Brain pericyte (primary cell): ENCODE measurements around the gene DYSF.
"Not testable (repeated sequence)": the region's sequence is repeated elsewhere in the genome, so short reads cannot be mapped to it uniquely, and the experiment has no call there.

Source experiments
- DNase-seq: peaks from one replicate; pipeline ENCODE4 v3.0.0-alpha.2; 2012; ENCODE audit warnings: low read depth, low spot score

Gene DYSF

DNA sequence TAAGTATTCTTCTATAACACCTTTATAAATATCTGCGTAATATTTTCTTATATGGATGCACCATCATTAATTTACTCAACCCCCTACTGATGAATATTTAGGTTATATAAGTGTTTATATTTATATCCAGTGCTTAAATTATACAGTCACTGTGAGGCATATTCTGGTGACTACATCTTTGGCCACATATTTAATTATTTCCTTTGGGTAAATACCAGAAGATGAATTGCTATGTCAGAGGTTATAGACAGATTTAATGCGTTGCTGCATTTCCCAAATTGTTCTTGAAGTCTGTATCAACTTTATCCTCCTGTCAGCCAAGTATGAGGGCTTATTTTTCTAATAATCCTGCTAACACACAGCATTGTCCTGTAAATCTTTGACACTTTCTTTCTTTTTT lies 18.7 kb downstream of the DYSF start:
- no peak for DNase-seq

DNA sequence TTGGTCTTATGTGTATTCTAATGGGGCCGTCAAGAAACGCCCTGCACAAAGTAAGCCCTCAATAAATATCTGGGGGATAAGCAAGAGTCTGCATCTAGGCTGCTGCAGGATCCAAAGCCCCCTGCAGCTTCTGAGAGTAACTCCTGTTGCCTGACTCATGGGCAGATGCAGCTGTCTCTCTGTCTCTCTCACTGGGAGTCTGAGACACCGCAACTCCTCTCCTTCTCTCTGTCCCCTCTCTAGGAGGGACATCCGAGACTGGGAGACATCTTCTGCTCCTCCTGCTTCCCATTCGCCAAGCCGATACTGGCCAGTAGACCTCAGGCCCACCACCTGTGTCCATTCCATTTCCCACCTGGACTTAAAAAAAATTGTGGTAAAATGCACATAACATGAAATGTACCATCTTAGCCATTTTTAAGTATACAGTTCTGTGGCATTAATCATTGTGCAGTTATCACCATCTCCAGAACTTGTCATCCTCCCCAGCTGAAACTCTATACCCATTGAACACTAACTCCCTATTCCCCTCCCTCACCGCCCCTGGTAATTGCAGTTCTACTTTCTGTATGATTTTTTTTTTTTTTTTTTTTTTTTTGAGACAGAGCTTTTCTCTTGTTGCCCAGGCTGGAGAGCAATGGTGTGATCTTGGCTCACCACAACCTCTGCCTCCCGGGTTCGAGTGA lies 20.1 kb downstream of the DYSF start:
- DNase-seq: no peak

DNA sequence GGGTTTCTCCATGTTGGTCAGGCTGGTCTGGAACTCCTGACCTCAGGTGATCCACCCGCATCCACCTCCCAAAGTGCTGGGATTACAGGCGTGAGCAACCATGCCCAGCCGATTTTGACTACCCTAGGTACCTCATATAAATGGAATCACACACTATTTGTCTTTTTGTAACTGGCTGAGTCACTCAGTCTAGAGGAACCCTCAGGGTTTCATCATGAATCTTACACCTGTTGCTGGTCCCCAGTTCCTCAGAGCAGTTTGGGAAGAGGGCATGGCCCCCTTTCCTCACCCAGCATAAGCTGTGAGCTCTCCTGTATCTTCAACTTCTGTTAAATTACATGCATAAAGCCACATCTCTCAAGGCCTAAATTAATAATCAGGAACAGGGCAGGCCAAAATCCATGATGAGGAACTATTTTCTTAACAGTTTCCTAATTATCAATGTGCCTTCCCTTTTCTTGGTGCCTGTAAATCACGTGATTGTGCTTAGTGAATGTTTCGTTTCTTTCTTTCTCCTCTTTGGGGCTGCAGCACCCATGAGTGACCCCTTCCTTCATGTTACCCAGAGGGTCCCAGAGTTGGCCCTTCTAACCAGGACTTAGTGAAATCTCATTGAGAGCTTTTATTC lies 20.9 kb downstream of the DYSF start:
- DNase-seq: no peak

DNA sequence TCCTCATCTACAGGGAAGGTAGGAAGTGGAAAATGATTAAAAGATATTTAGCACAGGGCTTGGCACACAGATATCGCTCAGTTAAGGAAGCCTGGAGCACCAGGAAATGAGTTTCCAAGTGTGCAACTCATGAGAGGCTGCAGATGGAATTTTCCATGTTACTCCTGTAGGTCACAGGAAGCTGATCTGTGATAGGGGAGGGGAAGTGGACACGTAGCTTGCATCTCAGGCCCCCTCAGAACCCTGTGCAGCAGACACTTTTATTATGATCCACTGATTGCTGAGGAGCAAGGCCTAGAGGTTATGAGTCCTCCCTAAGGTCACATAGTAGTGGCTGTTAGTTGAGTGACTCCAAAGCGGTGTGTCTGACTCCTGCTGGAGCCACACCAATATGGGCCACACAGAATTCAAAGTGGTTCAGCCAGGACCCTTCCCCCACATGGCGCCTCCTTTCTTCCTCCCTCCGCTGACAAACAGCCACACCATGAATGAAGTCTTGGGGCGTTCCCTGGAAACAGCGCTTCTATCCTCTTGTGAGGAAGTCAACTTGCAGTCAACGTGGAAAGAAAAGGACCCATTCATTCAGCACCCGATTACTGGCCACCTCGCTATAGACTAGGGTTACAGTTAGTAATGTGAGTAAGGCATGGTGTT lies 21.5 kb downstream of the DYSF start:
- DNase-seq: no peak

DNA sequence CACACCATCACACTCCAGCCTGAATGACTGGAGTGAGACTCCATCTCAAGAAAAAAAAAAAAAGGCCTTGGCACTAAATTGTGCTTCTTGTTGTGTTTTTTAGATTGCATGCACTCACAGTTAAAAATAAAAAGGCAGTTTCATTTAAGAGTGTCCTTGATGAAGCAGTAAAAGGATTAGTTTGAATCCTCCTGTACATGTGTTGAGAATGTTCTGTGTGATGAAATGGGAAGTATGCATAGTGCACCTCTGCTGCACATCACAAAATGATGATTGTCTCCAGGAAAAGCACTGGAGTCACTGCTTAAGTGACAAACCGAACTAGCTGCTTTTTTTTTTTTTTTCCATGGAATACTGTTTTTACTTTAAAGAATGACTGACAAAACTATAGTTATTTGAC lies 23.1 kb downstream of the DYSF start:
- no peak for DNase-seq

DNA sequence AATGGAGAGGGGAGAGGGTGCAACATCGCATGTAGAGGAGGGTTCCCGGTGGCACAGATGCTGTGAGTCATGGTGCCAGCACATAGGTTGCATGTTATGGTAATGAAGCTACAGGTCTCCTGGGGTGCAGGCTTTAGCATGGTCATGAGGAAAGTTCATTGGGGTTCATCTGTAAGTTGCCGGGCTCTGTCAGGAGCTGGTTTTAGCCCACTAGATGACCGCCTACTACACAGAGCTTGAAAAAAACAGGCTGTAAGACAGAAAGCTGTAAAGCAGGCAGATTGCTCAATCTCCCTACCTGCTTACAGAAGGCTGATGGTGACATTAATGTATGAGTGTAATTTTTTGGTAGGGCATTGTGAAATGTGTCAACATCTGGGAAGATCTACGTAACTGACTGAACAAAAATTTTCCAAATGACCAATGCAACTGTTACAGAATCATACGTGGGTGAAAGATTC lies 23.9 kb downstream of the DYSF start:
- no peak for DNase-seq

DNA sequence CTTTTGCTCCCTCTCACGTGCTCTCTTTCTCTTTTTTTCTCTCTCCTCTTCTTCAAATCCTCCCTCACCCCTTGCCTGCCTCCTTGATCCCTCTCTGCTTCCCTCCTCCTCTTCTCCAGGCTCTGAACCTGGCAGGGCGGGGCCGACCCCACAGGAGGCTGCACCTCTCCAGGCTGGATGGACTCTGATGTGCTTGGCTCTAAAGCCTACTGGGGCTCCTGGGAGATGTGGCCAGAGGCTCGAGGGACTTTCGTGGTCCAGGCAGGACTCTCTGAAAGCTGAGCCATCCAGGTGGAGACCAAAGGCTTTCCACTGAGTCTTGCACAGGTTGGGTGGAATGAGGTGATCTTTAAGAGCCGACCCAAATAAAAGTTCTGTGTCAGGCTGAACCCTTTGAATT lies 25.4 kb downstream of the DYSF start:
- DNase-seq: no peak

DNA sequence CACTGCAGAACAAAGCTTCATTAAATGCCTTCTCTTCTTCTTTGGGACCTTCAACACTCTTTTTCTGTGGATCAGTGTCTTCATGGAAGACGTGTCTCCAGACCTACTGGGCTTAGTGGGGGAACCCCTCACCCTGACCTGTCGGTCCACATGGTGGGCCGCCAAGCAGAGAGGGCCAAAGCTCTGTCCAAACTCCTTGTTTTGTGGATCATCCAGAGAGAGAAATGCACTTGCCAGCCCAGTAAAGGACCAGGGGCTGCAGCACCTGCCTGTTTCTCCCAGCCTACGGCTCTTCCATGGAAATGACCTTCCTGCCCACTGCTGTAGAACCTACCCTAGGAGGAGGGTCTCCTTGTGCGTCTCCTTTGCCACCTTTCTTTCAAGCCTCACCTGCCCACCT lies 25.9 kb downstream of the DYSF start:
- DNase-seq: no peak

DNA sequence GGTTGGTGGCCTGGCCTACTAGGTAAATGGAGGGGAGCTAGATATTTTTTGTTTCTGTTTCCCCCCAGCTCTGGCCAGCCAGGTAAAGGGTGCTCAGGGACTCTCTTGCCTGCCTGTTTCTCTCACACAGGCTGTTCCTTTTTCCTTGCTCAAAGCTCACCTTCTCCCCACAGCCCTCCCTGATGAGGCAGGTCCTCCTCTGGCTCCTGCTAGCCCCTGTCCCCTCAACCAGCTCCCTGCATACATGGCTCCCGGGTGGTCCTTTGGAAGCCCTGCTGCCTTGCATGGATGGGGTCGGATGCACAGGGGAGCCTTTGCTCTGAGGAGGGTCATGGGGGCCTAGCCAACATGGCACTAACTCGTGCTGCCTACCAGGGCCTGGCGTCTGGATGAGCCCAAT lies 27.8 kb downstream of the DYSF start:
- DNase-seq: no peak

DNA sequence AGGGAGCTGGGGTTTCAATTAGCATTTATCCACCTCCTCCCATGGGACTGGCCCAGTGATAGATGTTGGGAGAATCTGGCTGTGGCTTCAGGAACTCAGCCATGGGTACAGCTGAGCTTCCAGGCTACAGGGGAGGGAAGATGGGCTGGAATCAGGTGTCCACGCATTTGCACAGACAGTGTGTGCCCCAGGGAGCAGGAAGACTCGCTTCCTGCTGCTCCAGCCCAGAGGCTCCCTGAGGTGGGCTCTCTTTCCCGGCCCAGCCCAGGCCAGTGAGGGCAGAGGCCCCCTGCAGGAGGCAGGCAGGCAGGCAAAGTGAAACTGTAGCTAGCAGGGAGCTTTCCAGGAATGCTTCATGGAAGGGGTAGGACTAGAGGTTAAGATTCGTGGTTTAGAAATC lies 28.7 kb downstream of the DYSF start:
- no peak for DNase-seq

DNA sequence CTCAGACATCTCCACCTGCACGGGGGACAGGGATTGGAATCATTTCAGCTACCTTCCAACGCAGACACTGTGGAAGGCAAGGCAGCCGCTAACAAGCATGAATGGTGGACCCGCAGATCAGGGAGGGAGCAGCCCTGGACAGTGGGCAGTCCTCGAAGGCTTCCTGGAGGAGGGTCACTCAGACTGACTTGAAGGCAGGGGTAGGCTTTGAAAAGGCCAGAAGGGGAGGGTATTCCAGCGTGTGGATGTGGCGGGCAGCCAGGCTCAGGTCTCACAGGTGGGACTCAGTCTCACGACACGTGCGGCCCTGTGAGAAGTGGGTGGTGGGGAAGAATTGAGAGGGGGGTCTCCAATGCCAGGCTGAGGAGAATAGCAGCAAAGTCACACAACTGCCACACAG lies 29.9 kb downstream of the DYSF start:
- DNase-seq: no peak

DNA sequence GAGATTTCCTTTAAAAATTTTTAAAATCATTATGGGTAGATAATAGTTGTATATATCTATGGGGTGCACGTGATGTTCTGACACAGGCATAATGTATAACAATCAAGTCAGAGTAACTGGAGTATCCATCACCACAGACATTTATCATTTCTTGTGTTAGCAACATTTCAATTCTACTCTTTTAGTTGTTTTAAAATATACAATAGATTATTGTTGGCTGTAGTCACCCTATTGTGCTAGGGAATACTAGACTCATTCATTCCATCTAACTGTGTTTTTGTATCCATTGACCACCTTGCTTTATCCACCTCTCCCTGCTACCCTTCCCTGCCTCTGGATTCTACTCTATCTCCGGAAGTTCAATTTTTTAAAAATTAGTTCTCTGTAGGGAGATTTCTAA lies 31.0 kb downstream of the DYSF start:
- DNase-seq: no peak

DNA sequence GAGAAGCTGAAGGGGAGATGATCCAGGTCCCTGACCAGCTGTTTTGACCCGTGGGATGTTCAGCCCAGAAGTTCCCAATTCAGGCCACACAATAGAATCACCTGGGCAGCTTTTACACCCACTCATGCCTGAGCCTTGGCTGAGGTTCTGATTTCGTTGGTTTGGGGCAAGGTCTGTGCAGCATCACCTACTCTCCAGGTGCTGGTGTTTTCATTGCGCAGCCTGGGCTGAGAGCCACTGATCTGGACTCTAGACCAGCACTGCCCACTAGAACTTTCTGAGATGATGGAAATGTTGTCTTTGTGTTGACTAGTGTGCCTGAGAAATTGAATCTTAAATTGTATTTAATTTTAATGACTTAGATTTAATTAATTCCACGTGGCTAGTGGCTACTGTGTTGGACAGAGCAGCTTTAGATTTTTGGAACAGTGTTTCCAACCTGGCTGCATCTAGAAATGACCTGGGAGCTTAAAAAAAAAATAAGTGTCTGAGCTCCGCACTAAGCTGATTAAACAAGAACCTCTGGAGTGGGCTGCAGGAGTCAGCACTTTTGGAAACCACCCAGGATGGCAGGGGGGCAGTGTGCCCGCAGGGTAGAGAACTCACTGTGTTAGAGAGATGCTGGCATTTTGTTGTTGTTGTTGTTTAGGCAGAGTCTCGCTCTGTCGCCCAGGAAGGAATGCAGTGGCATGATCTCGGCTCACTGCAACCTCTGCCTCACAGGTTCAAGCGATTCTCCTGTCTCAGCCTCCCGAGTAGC lies 33.7 kb downstream of the DYSF start:
- DNase-seq: no peak

DNA sequence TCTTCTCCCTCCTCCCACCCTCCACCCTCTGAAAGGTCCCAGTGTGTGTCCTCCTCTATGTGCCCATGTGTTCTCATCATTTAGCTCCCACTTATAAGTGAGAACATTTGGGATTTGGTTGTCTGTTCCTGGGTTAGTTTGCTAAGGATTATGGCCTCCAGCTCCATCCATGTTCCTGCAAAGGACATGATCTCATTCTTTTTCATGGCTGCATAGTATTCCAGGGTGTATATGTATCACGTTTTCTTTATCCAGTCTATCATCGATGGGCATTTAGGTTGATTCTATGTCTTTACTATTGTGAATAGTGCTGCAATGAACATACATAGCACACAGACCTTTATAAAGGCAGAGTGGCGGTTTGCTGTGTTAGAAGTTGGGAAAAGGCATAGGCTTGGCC lies 38.2 kb downstream of the DYSF start:
- DNase-seq: not testable (repeated sequence)

DNA sequence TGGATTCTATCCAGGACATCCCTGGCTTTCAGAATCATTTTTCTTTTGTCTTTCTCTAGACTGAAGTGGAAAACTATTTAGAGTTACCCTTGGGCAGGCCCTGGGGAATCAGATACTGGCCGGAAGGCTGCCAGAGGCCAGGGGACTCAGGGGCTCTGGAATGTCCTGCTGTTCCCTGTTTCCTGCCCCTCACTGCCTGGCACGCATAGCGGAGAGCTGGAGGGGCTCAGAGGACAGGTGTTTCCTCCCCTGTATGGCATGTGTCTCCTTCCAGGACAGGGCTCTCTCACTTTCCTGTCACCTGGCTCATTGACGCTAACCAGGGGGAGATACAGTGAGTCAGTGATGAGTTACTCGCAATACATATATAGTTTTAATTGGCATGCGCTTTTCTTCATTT lies 38.8 kb downstream of the DYSF start:
- no peak for DNase-seq

DNA sequence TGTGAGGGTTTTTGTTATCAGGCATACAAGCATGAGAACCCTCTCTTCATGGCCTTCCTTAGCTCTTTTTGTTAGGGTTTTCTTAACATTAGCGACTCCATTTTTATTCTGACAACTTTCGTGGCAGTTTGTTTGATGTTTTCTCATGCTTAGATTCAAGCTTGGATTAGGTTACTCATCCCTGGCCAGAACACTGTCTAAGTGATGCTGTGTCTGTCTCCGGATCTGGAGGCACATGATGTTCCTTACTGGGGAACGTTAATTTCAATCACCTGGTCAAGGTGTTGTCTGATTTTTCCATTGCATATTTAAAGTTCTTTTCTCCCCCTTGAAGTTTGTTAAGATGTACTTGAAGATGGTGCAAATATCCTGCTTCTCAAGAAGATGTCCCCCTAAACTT lies 40.7 kb downstream of the DYSF start:
- DNase-seq: no peak

DNA sequence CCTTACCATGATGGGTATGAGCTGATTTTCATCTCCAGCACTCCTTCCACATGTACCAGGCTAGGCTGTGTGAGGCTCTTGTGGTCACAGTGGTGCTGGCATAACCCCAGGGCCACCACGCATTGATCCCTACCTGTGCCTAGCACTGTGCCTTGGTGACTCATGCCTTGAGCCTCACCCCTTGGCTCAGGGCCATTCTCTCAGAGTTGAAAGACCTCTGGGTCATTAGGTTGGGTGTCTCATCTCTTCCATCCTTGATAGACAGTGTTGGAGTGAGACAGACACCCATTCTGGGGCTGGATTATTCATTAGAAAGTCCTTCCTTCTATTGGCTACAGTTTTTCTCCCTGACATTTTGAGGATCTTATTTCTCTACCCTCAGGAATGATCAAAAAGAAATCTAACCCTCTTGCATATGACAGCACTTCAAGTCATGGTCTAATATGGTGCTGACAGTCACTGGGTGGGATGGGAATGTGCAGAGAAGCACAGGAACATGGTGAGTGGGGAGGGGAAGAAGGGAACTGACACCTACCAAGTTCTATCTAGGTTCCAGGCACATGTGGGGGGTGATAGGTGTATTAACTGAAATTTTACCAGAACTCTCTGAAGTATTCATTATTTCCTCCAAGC lies 41.3 kb downstream of the DYSF start:
- no peak for DNase-seq

DNA sequence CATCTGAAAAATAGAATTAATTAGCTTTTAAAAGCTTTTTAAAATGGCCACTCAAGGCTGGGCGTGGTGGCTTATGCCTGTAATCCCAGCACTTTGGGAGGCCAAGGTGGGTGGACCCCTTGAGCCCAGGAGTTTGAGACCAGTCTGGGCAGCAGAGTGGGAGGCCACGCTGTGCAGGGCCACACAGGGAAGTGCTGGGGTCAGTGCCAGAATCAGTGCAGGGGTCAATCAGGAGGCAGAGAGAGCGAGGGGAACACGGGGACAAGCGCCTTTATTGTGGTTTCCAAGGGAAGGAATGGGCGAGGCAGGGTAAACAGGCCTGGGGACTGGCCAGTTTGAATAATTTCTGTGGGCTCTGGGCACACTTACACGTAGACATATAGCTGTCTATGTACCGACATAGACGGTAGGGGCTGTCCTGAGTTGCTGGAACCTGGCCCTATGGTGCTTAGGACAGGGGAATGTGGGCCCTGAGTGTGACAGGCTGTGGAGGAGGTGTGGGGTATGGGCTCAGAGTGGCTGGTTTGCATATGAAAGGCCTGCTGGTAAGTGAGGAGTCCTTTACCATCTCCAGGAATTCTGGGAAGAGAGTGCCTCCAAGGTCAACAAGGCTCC lies 42.9 kb downstream of the DYSF start:
- no peak for DNase-seq

DNA sequence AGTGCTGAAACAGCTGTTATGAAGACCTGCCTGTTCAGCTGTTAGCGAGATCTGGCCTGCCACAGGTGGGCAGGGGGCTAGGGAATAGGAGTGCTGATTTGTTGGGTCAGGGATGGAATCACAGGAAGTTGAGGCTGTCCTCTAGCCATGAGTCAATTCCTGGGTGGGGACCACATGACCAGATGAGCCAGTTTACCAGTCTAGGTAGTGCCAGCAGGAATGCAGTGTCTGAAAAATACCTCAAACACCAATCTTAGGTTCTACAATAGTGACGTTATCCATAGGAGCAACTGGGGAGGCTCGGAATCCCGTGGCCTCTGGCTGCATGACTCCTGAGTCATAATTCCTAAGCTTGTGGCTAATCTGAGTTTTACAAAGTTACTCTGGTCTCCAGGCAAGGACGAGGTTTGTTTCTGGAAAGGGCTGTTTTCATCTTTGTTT lies 44.9 kb downstream of the DYSF start:
- DNase-seq: no peak

DNA sequence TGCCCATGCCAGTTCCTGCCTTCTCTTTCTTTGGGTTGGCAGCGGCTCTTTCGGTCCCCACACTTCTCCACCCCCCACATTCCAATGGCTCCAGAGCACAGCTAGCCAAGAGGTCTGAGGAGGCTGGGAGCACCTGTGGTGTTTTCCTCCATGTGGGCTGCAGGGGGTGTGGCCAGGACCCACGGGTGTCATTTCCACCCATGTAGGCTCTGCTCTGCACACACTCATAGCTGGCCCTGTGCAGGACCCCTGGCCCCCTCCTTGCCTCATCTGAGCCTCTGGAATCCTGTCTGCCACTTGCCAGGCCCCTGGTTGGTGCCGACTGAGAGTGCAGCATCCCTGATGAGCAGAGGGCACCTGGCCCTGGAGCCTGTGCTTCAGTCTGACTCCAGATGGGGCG lies 46.3 kb downstream of the DYSF start:
- no peak for DNase-seq

DNA sequence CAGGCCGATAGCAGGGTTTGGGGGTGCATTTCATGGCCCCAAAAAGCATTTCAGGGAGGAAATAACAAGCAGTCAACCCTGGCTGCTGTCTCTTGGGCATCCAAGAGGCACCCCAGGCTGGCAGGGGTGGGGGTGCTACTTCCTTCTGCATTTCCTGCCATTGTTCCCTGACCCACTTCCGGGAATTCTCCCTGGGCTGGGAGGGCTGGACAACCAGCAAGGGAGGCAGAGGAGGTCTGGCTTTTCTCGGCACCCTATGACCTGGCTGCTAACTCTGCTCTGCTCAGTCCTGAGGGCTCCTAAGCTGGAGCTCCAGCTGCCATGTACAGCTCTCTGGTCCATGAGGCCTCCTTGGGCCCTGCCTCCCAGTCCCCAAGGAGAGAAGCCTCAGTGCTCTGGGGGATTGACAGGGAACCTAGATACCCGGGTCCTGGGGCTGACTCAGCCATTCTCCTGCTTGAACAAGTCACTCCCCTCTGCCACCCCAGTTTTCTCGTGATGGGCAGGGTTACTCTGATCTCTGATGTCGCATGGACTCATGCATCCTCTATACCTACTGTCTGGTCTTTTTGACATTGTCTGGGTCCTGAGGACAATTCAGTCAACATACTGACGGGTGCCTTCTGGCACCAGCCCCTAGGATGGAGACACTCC lies 47.2 kb downstream of the DYSF start:
- DNase-seq: no peak
